Gastrocnemius medialis (tissue), 4 donors: ENCODE data around the gene GNAI2. TPM values are rescaled to one million over a fixed set of nuclear protein-coding genes. Genes with fewer than 3 reads are reported as not detected.

Experiments
- ATAC-seq, 2 donors: fragments of 150-250 bp; one replicate each; pipeline ENCODE4 v1.9.1; 2016
- DNase-seq, 2 donors: peaks; one replicate each; pipeline ENCODE4 v3.0.0-alpha.2; 2019
- H3K27ac ChIP-seq, 4 donors: fragments of 200-600 bp; sonication (generic); 1 replicate in 1 of 4; 2 replicates in 3 of 4; pipeline ENCODE4 v1.5.1; 2016 to 2018; ENCODE audit warnings: mild to moderate bottlenecking in 2 of 4, moderate library complexity in 1 of 4
- H3K27me3 ChIP-seq, 3 donors: fragments of 200-600 bp; sonication (generic) in 2 of 3; 1 replicate in 1 of 3; 2 replicates in 2 of 3; pipeline versions ENCODE4 v1.5.1 to v1.6.0; 2016 to 2019; ENCODE audit warnings: mild to moderate bottlenecking in 1 of 3, moderate library complexity in 1 of 3
- H3K36me3 ChIP-seq, 2 donors: fragments of 200-600 bp; sonication (generic) in 1 of 2; one replicate each; pipeline ENCODE4 v1.5.1; 2017 to 2018
- H3K4me1 ChIP-seq, 2 donors: fragments of 200-600 bp; sonication (generic) in 1 of 2; one replicate each; pipeline ENCODE4 v1.5.1; 2016 to 2017; ENCODE audit warnings: mild to moderate bottlenecking in 2 of 2
- H3K4me3 ChIP-seq, 4 donors: fragments of 200-600 bp; sonication (generic) in 3 of 4; 1 replicate in 1 of 4; 2 replicates in 3 of 4; pipeline ENCODE4 v1.5.1; 2016 to 2019; ENCODE audit warnings: mild to moderate bottlenecking in 2 of 4
- H3K9me3 ChIP-seq, 3 donors: fragments of 200-600 bp; sonication (generic) in 2 of 3; 1 replicate in 1 of 3; 2 replicates in 2 of 3; pipeline ENCODE4 v1.5.1; 2016 to 2019
- POLR2A ChIP-seq, 2 donors: fragments of 450-650 bp; IDR thresholded peaks; one replicate each; pipeline ENCODE4 v1.6.1; 2017; ENCODE audit warnings: antibody characterized with exemption in 2 of 2, mild to moderate bottlenecking in 2 of 2, moderate library complexity in 2 of 2
- in situ Hi-C, 4 donors: fragments of 200-750 bp; cut with MboI; loops; one replicate each; pipeline versions ENCODE4 v1.15.0 to v1.8.0; 2017; ENCODE audit warnings: low sequenced_read_pairs in 4 of 4
- intact Hi-C: fragments of 100-400 bp; cut with DNase I; formaldehyde crosslinking; loops from one replicate; pipeline ENCODE4 v1.15.1; 2023; ENCODE audit warnings: low total_unique reads
- total RNA-seq, 4 donors: library from RNA; depleted of rRNA; stranded (reverse); fragments of >200 nt; gene quantifications; one replicate each; pipeline versions ENCODE4 v1.1.0 to v1.2.3, GENCODE V29; 2016
- TF ChIP-seq, protein P1 (sequence below), 5 experiments: fragments of 450-650 bp in 3 of 5; fragments of 200-600 bp in 2 of 5; sonication (generic) in 2 of 5; IDR thresholded peaks in 4 of 5; conservative IDR thresholded peaks in 1 of 5; 1 replicate in 4 of 5; 2 replicates in 1 of 5; pipeline ENCODE4 v1.5.1; 2016 to 2019; ENCODE audit warnings: antibody characterized with exemption in 5 of 5, mild to moderate bottlenecking in 3 of 5, moderate library complexity in 3 of 5

The GNAI2 gene
- total RNA-seq, 4 donors from 2014 or later, result 26.7 to 67.8 (median 39.8) TPM

DNA sequence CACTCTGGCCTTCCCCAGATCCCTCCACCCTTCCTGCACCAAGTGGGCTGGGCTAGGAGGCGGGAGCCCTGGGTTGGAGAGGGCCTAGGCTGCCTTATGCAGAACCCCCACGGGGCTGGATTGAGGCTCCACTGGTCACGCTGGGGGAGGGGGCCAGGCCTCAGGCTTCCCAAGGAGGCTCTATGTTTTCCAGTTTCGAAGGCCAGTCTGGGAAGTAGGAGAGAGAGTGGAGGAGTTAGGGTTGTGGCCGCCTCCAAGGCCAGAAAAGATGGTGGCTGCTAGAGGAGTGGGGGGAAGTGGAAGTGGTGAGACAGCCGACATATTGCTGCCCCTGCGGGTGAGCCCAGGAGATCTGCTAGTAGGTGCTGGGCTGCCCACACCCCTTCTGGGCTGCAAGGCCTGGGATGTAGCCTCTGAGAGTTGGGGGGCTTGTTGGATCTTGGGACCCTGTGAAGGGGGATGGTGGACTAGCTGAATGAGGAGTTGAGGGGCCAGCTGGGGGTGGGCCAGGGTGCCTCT, 1.2 kb downstream of the GNAI2 start:
- TF ChIP-seq POLR2A (IDR thresholded peaks at IDR 0.05), result no peak
- TF ChIP-seq, protein P1, sequence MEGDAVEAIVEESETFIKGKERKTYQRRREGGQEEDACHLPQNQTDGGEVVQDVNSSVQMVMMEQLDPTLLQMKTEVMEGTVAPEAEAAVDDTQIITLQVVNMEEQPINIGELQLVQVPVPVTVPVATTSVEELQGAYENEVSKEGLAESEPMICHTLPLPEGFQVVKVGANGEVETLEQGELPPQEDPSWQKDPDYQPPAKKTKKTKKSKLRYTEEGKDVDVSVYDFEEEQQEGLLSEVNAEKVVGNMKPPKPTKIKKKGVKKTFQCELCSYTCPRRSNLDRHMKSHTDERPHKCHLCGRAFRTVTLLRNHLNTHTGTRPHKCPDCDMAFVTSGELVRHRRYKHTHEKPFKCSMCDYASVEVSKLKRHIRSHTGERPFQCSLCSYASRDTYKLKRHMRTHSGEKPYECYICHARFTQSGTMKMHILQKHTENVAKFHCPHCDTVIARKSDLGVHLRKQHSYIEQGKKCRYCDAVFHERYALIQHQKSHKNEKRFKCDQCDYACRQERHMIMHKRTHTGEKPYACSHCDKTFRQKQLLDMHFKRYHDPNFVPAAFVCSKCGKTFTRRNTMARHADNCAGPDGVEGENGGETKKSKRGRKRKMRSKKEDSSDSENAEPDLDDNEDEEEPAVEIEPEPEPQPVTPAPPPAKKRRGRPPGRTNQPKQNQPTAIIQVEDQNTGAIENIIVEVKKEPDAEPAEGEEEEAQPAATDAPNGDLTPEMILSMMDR (IDR thresholded peaks at IDR 0.05 in 4 of 5, conservative IDR thresholded peaks at IDR 0.05 in 1 of 5), result no peak
- in situ Hi-C loops, result no loop called here
- Histone ChIP-seq H3K9me3 (no peaks in the 10 kb centered on the region), H3K36me3 (no peaks in the 10 kb centered on the region), H3K27ac (peak overlapping the region; percentile 87 to 96 (median 87)), H3K4me1 (peaks cover 50 to 59% of the 10 kb centered on the region in 2 donors), H3K4me3 (peak overlapping the region; percentile 58 to 82 (median 70)), H3K27me3 (no peaks in the 10 kb centered on the region)
- ATAC-seq (no peak), DNase-seq (no peak)
- intact Hi-C loops, result no loop called here

DNA sequence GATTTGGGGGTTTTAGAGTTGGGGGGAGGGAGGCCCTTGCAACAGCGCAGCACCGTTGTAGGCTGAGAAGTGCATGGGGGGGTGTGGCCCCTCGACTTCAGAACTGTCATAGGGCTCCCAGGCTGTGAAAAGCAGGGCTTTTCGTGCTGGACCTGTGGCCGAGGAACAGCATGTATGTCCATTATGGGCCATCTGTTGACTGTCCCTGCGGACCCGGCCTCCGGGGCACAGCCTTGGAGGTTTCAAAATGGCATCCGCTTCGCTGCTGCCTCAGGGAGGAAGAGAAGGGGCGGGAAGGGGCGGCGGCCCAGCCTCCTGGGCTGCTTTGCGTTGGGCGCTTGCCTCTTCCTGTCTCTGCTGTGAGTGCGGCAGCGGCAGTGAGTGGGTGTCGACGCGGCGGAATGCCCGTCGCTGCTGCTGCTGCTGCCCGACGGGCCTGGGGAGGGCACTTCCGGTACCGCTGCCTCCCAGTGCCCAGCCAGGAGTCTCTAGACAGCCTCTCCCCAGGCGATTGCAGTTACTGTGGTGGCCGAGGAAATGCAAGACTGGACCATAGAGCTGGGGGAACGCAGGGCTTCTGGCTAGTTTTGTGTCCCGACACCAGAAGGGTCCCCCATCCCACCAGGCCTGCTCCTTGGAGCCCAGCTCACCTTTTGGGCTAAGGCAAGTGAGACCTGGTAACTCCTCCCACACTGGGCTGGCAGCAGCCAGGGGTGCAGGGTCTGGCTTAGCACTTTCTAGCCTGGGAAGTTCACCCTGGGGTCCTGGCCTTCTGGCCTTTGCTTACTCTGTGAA, 1.9 kb downstream of the GNAI2 start:
- no peak for ATAC-seq
- in situ Hi-C loops (no loop called here), intact Hi-C loops (loop anchor here (1.0 kb wide), 1 partner anchor 11 kb away; no protein-coding TSS in a partner anchor)
- peak; percentile 59 to 64 for DNase-seq
- peak overlapping the region; percentile 87 to 96 (median 87) for H3K27ac ChIP-seq
- H3K4me1 ChIP-seq, result peaks cover 57 to 65% of the 10 kb centered on the region in 2 donors
- TF ChIP-seq, protein P1 (IDR thresholded peaks at IDR 0.05 in 4 of 5, conservative IDR thresholded peaks at IDR 0.05 in 1 of 5), result no peak
- peak; percentile 39 to 63 for TF ChIP-seq POLR2A (IDR thresholded peaks at IDR 0.05)
- H3K9me3 ChIP-seq, result no peaks in the 10 kb centered on the region
- no peaks in the 10 kb centered on the region for H3K36me3 ChIP-seq
- peak overlapping the region; percentile 58 to 82 (median 70) for H3K4me3 ChIP-seq
- no peaks in the 10 kb centered on the region for H3K27me3 ChIP-seq

DNA sequence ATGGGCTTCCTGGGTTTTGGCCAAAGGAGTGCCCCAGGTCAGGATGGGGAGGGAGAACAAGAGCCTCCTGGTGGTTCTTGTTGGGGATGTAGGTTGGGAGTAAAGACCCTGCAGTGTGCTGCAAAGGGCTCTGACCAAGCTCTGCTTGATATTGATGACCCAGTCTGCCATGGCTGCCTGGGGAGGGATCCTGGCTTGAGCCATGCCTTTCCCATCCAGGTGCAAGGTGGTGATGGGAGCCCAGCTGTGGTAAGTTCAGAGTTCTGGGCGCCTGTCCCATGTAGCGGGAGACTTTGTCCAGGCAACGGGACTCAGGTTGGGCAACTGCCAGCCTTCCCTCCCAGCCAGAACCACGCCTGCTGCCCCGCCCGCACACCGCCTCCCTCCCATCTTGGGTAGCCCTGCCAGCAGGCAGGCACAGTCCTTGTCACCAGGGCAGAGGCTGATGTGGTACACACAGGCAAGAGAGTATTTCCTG, 2.6 kb downstream of the GNAI2 start:
- peak; percentile 91 to 93 for DNase-seq
- Histone ChIP-seq H3K9me3 (no peaks in the 10 kb centered on the region), H3K27me3 (no peaks in the 10 kb centered on the region), H3K4me3 (peak overlapping the region; percentile 58 to 82 (median 70)), H3K27ac (peak overlapping the region; percentile 87 to 96 (median 87)), H3K36me3 (no peaks in the 10 kb centered on the region), H3K4me1 (peaks cover 57 to 70% of the 10 kb centered on the region in 2 donors)
- TF ChIP-seq, protein P1 (IDR thresholded peaks at IDR 0.05 in 4 of 5, conservative IDR thresholded peaks at IDR 0.05 in 1 of 5), result no peak
- TF ChIP-seq POLR2A (IDR thresholded peaks at IDR 0.05), result no peak
- ATAC-seq, result peak; percentile 46 to 54
- intact Hi-C loops, result loop anchor here (1.0 kb wide), 1 partner anchor 11 kb away; no protein-coding TSS in a partner anchor
- in situ Hi-C loops, result no loop called here

DNA sequence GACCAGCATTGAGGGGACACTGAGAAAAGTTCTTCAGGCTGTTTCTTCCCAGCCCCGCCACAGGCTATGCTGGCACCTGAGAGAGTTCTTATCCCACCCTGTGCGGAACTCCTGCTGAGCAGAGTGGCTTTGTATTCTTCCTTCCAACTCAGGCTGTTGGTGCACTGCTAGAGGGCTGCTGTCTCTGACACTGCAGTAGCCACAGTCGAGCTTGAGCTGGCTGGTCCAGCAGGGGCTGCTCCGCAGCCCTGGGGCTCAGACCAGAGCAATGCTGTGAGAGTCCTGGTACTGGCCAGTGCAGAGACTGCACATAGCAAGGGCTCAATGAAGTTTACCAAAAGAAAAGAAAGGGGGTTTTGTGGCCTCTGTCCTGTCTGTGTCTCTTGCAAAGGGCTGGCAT, 3.6 kb downstream of the GNAI2 start:
- in situ Hi-C loops (no loop called here), intact Hi-C loops (no loop called here)
- DNase-seq (no peak), ATAC-seq (no peak)
- H3K4me1 ChIP-seq, result peaks cover 56 to 79% of the 10 kb centered on the region in 2 donors
- no peak overlapping the region for H3K4me3 ChIP-seq
- H3K27me3 ChIP-seq, result no peaks in the 10 kb centered on the region
- H3K27ac ChIP-seq, result peak overlapping the region; percentile 87 to 96 (median 87)
- no peaks in the 10 kb centered on the region for H3K9me3 ChIP-seq
- TF ChIP-seq POLR2A (IDR thresholded peaks at IDR 0.05), result no peak
- TF ChIP-seq, protein P1 (IDR thresholded peaks at IDR 0.05 in 4 of 5, conservative IDR thresholded peaks at IDR 0.05 in 1 of 5), result no peak
- H3K36me3 ChIP-seq, result no peaks in the 10 kb centered on the region
